Neutrophil (primary cell): ENCODE results near the gene GJB1.
"Not testable (repeated sequence)": the region's sequence is repeated elsewhere in the genome, so short reads cannot be mapped to it uniquely, and the experiment has no call there.

Experiments used
- H3K27ac ChIP-seq: fragments of 200-600 bp; sonication (generic); 2 replicates; pipeline ENCODE4 v1.5.1; 2016; ENCODE audit warnings: mild to moderate bottlenecking, moderate library complexity
- H3K27me3 ChIP-seq: fragments of 200-600 bp; sonication (generic); 2 replicates; pipeline ENCODE4 v1.6.0; 2016; ENCODE audit warnings: mild to moderate bottlenecking
- H3K36me3 ChIP-seq: fragments of 200-600 bp; sonication (generic); 2 replicates; pipeline ENCODE4 v1.5.1; 2017
- H3K4me1 ChIP-seq, 2 experiments: fragments of 200-600 bp in 1 of 2; sonication (generic) in 1 of 2; 1 replicate in 1 of 2; 2 replicates in 1 of 2; pipeline versions ENCODE4 v1.5.1 to v1.6.1; 2013 to 2016; ENCODE audit warnings: low read depth in 1 of 2, low read length in 1 of 2, mild to moderate bottlenecking in 1 of 2, moderate library complexity in 1 of 2; ENCODE audit not compliant: control insufficient read depth in 1 of 2, insufficient read depth in 1 of 2
- H3K4me3 ChIP-seq, 2 experiments: fragments of 200-600 bp in 1 of 2; sonication (generic) in 1 of 2; 1 replicate in 1 of 2; 2 replicates in 1 of 2; pipeline ENCODE4 v1.5.1; 2013 to 2016; ENCODE audit warnings: low read depth in 1 of 2, low read length in 1 of 2, mild to moderate bottlenecking in 1 of 2, moderate library complexity in 1 of 2
- H3K9me3 ChIP-seq: fragments of 200-600 bp; sonication (generic); 2 replicates; pipeline ENCODE4 v1.5.1; 2016
- TF ChIP-seq, protein P1 (sequence below): fragments of 200-600 bp; sonication (generic); IDR thresholded peaks from 2 replicates; pipeline ENCODE4 v1.5.1; 2016; ENCODE audit warnings: antibody characterized with exemption

The GJB1 gene

DNA sequence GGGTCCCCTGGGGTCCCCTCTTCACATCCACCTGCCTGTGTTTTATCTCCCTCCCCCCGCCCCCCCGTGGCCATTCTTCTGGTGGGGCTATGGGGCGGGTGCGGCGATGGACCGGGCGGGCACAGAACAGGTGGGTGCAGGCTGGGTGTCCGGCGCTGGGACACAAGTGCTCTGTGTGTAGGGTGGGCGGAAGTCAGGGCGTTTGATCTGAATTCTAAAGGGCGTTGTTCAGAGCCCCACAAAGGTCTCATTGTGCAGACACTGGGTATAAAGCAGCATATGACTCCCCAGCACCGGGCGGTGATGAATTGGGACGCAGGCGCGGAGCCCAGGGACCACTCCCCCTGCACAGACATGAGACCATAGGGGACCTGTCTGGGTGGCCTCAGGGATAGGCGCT, at the start of gene GJB1:
Gene GJB1, plus strand, starts transcription at position 296 of the 400 bp plus-strand sequence. CDS start 484 bp downstream, outside the sequence.
- no peak within 1 kb of the TSS for H3K4me3 ChIP-seq
- TF ChIP-seq, protein P1, sequence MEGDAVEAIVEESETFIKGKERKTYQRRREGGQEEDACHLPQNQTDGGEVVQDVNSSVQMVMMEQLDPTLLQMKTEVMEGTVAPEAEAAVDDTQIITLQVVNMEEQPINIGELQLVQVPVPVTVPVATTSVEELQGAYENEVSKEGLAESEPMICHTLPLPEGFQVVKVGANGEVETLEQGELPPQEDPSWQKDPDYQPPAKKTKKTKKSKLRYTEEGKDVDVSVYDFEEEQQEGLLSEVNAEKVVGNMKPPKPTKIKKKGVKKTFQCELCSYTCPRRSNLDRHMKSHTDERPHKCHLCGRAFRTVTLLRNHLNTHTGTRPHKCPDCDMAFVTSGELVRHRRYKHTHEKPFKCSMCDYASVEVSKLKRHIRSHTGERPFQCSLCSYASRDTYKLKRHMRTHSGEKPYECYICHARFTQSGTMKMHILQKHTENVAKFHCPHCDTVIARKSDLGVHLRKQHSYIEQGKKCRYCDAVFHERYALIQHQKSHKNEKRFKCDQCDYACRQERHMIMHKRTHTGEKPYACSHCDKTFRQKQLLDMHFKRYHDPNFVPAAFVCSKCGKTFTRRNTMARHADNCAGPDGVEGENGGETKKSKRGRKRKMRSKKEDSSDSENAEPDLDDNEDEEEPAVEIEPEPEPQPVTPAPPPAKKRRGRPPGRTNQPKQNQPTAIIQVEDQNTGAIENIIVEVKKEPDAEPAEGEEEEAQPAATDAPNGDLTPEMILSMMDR: no peak
- no peaks in the 10 kb centered on the region for H3K4me1 ChIP-seq
- no peaks in the 10 kb centered on the region for H3K36me3 ChIP-seq
- H3K9me3 ChIP-seq: no peaks in the 10 kb centered on the region
- H3K27me3 ChIP-seq: no peaks in the 10 kb centered on the region
- H3K27ac ChIP-seq: no peak within 1 kb of the TSS

DNA sequence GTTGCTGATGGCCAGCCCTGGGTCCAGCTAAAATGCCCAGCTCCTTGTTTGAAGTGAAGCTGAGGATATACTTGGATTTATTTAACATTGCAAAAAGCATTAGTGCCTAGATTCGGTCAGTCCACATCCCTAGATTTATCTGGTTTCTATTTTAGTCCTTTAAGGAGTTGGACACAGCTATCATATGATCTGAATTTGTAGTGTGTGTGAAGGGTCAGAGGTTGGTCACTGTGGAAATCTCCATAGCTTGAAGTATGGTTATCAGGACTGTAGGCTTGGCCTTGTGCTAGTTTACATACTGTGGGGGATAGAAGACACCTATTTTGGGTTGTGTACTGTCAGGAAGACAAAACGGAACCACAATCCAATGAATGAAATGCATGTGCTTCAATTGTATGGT, 49.6 kb upstream of the GJB1 start:
- Histone ChIP-seq H3K9me3 (no peaks in the 10 kb centered on the region), H3K4me3 (no peak overlapping the region), H3K27me3 (no peaks in the 10 kb centered on the region), H3K27ac (peak overlapping the region; percentile 90), H3K36me3 (no peaks in the 10 kb centered on the region), H3K4me1 (peaks cover 44% of the 10 kb centered on the region in 2 experiments)
- TF ChIP-seq, protein P1: no peak

DNA sequence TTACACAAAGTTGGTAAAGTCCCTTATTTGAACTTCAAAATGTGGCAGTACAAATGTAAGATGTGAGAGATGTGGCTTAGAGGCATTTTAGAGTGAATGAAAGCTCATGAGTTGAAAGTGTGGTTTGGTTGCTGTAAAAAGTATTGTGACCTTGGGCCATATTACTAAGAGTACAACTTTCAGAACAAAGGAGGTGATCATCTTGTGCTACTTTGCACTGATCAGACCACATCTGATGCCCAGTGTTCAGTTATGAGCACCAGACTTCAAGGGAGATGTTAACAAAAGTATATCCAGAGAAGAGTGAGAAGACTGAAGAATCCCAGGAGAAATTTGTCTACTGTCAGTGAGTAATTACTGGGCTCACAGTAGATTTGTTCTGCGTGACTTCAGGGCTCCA, 48.2 kb upstream of the GJB1 start:
- Histone ChIP-seq H3K27me3 (no peaks in the 10 kb centered on the region), H3K36me3 (no peaks in the 10 kb centered on the region)

DNA sequence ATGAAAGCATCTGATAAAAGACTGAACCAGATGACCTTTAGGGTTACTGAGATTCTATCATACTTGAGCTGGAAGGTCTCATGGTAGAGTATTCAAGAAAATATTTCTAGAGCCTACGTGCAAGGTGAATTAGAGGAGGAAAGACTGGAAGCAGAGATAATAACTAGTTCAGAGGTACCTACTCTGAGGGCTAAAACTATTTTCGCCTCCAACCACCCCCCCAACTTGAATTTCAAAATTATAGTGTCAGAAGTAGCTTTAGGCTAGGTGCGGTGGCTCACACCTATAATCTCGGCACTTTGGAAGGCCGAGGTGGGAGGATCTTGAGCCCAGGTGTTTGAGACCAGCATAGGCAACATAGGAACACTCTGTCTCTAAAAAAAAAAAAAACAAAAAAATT, 47.5 kb upstream of the GJB1 start:
- TF ChIP-seq, protein P1: no peak
- Histone ChIP-seq H3K27me3 (no peaks in the 10 kb centered on the region), H3K4me1 (peaks cover 38 to 39% of the 10 kb centered on the region in 2 experiments), H3K4me3 (no peak overlapping the region), H3K9me3 (no peaks in the 10 kb centered on the region), H3K27ac (no peak overlapping the region), H3K36me3 (no peaks in the 10 kb centered on the region)

More for the DNA sequence above, 48.2 kb upstream of the GJB1 start:
- TF ChIP-seq, protein P1: no peak
- Histone ChIP-seq H3K9me3 (no peaks in the 10 kb centered on the region), H3K4me3 (no peak overlapping the region), H3K4me1 (peaks cover 44 to 46% of the 10 kb centered on the region in 2 experiments), H3K27ac (no peak overlapping the region)

DNA sequence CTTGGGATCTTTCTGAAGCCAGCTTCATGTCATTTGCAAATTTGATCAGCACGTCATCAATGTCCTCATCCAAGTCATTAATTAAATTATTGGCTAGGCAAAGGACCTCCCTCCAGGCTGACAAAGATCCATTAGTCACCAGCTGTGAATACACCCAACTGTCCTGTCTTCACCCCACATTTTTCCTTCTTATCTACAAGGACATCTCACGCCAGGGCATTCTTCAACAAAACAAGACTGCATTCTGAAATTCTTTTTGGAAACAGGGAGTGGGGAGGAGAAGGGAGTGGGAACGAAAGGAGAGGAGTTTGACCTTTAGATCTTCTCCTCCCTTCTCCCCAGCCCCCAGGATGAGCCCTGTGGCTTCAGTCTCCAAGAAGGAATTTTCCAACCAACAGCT, 45.7 kb upstream of the GJB1 start:
- Histone ChIP-seq H3K9me3 (no peaks in the 10 kb centered on the region), H3K36me3 (no peaks in the 10 kb centered on the region), H3K27me3 (no peaks in the 10 kb centered on the region), H3K4me3 (no peak overlapping the region), H3K4me1 (peaks cover 24 to 31% of the 10 kb centered on the region in 2 experiments), H3K27ac (no peak overlapping the region)
- TF ChIP-seq, protein P1: no peak

DNA sequence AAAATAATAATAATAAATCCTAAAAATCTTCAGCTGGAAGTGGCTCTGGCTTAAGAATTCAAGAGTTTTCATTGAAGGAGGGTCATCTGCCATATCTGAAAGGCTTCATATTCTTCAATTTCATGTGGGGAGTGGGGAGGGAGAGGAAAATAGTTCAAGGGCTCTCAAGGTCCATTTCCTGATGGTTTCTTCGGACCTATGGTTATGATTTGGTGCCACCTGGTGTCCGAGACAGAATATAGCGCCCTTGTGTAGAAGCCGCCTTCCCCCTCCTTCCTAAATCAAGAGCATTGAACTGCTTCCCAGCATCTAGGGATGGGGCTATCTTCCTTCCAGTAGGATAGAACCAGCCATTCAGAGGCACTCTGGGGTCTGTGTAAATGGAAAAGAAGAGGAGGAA, 44.1 kb upstream of the GJB1 start:
- Histone ChIP-seq H3K27me3 (no peaks in the 10 kb centered on the region), H3K36me3 (no peaks in the 10 kb centered on the region), H3K27ac (no peak overlapping the region), H3K4me3 (no peak overlapping the region), H3K4me1 (peaks cover 9 to 20% of the 10 kb centered on the region in 2 experiments), H3K9me3 (no peaks in the 10 kb centered on the region)
- TF ChIP-seq, protein P1: peak; percentile 83

DNA sequence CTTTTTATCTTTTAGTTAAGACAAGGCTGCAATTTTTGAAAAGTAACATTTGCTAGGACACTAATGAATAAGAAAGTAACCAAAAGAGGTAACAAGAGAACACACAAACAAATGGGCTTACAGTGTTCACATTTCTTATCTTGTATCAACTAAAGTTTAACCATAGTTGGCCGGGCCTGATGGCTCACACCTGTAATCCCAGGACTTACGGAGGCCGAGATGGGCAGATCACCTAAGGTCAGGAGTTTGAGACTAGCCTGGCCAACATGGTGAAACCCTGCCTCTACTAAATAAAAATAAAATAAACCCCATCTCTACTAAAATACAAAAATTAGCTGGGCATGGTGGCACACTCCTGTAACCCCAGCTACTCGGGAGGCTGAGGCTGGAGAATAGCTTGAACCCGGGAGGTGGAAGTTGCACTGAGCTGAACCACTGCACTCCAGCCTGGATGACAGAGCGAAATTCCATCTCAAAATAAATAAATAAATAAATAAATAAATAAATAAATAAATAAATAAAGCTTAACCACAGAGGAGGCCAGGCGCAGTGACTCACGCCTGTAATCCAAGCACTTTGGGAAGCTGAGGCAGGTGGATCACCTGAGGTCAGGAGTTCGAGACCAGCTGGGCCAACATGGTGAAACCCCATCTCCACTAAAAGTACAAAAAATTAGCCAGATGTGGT, 42.3 kb upstream of the GJB1 start:
- not testable (repeated sequence) for H3K9me3 ChIP-seq, H3K27me3 ChIP-seq, H3K36me3 ChIP-seq, H3K4me3 ChIP-seq
- Histone ChIP-seq H3K4me1 (peaks cover 0 to 15% of the 10 kb centered on the region in 2 experiments), H3K27ac (peak overlapping the region; percentile 92)
